GDM1 (cell line): ENCODE results near the gene CD79B.
A peak's percentile ranks its signal among the peaks of the same experiment; 100 is the strongest.

Experiments
- DNase-seq: peaks from one replicate; lab custom pipeline; 2025; lab: John Stamatoyannopoulos, UW

The CD79B gene

GRCh38 chr17:63931981-63932561, at the start of gene CD79B:
CD79B (minus strand) TSS chr17:63932331; CDS start chr17:63932261, 70 bp downstream.
- DNase-seq = peak; percentile 26

GRCh38 chr17:63978272-63979200, 46.4 kb upstream of the CD79B start:
- no peak for DNase-seq

- DNase-seq = no peak
Measured at GRCh38 chr17:63976702-63977101, 44.6 kb upstream of the CD79B start.

- no peak for DNase-seq
Measured at GRCh38 chr17:63975541-63976092, 43.5 kb upstream of the CD79B start.

GRCh38 chr17:63974594-63975192, 42.6 kb upstream of the CD79B start:
- no peak for DNase-seq

- DNase-seq = no peak
Measured at GRCh38 chr17:63973930-63974593, 41.9 kb upstream of the CD79B start.

GRCh38 chr17:63973247-63973646, 41.1 kb upstream of the CD79B start:
- DNase-seq = no peak

- no peak for DNase-seq
Measured at GRCh38 chr17:63972796-63973195, 40.7 kb upstream of the CD79B start, which contains the start of gene SCN4A. SCN4A (minus strand) TSS chr17:63972918; CDS start chr17:63972841, 77 bp downstream.

- no peak for DNase-seq
Measured at GRCh38 chr17:63969278-63969677, 37.1 kb upstream of the CD79B start.

GRCh38 chr17:63967953-63968352, 35.8 kb upstream of the CD79B start:
- no peak for DNase-seq

GRCh38 chr17:63966646-63967264, 34.6 kb upstream of the CD79B start:
- no peak for DNase-seq

GRCh38 chr17:63963123-63963522, 31.0 kb upstream of the CD79B start:
- DNase-seq = no peak

- no peak for DNase-seq
Measured at GRCh38 chr17:63962298-63962744, 30.2 kb upstream of the CD79B start.

GRCh38 chr17:63961355-63962212, 29.5 kb upstream of the CD79B start:
- DNase-seq = no peak

- DNase-seq = no peak
Measured at GRCh38 chr17:63960430-63960829, 28.3 kb upstream of the CD79B start.

- no peak for DNase-seq
Measured at GRCh38 chr17:63960006-63960405, 27.9 kb upstream of the CD79B start.

GRCh38 chr17:63956296-63956920, 24.3 kb upstream of the CD79B start:
- no peak for DNase-seq

GRCh38 chr17:63955791-63956190, 23.7 kb upstream of the CD79B start:
- DNase-seq = no peak

GRCh38 chr17:63955232-63955631, 23.1 kb upstream of the CD79B start:
- DNase-seq = no peak
